AG10803 (cell line): ENCODE data around the gene CLSTN2.

Source experiments
- DNase-seq: peaks from one replicate; pipeline ENCODE4 v3.0.0; 2010; ENCODE audit warnings: low read depth
- H3K4me3 ChIP-seq: 2 replicates; pipeline ENCODE4 v1.5.1; 2011; ENCODE audit warnings: mild to moderate bottlenecking, low read length, control low read depth
- TF ChIP-seq, protein P1 (sequence below): conservative IDR thresholded peaks from 2 replicates; pipeline ENCODE4 v1.5.1; 2011; ENCODE audit warnings: mild to moderate bottlenecking, low read length, control low read depth, inconsistent platforms

The CLSTN2 gene

GRCh38 chr3:140358686-140359085, 423.7 kb downstream of the CLSTN2 start:
- TF ChIP-seq, protein P1, sequence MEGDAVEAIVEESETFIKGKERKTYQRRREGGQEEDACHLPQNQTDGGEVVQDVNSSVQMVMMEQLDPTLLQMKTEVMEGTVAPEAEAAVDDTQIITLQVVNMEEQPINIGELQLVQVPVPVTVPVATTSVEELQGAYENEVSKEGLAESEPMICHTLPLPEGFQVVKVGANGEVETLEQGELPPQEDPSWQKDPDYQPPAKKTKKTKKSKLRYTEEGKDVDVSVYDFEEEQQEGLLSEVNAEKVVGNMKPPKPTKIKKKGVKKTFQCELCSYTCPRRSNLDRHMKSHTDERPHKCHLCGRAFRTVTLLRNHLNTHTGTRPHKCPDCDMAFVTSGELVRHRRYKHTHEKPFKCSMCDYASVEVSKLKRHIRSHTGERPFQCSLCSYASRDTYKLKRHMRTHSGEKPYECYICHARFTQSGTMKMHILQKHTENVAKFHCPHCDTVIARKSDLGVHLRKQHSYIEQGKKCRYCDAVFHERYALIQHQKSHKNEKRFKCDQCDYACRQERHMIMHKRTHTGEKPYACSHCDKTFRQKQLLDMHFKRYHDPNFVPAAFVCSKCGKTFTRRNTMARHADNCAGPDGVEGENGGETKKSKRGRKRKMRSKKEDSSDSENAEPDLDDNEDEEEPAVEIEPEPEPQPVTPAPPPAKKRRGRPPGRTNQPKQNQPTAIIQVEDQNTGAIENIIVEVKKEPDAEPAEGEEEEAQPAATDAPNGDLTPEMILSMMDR, result no peak

GRCh38 chr3:140359233-140359995, 424.4 kb downstream of the CLSTN2 start:
- DNase-seq, result no peak
- H3K4me3 ChIP-seq, result no peak overlapping the region
- TF ChIP-seq, protein P1, result no peak

More at GRCh38 chr3:140358686-140359085, 423.7 kb downstream of the CLSTN2 start:
- no peak overlapping the region for H3K4me3 ChIP-seq
- no peak for DNase-seq

DNA sequence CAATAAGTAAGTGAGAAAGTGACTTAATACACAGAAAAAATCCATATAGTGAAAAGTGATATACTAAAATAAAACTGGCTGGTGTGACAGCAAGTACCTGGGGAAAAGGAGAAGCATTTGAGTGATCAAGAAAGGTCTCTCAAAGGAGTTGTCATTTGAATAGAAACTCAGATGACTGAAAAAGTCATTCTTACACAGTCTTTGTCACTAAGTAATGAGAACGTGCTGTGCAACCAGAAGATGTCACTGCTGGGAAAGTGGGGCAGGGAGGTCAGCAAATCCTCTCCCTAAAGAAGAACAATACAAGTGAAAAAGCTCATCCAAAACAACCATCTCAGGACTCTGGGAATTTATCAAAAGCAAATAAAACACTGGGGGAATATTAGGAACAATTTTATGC, 425.3 kb downstream of the CLSTN2 start:
- H3K4me3 ChIP-seq, result no peak overlapping the region
- DNase-seq, result no peak
- TF ChIP-seq, protein P1, result no peak

DNA sequence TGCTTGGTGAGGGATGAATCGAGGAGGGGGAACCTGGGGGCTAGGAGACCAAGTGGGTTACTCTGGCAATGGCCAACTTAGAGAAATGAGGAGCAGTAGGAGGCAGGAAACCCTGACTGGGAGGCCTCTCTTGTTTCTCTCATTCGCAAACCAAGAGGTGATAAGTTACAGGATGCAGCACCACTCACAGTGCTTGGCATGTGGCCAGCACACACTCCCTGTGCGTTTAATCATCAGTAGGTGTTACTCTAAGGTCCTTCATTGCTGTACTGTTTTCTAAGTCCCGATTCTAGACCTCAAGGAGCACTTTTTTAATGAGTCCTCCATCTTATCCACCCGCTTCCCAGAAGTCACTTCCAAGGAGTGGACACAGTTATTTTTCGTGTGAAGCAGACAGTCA, 428.8 kb downstream of the CLSTN2 start:
- H3K4me3 ChIP-seq, result no peak overlapping the region
- no peak for DNase-seq
- TF ChIP-seq, protein P1, result no peak

GRCh38 chr3:140365872-140366697, 431.1 kb downstream of the CLSTN2 start:
- no peak overlapping the region for H3K4me3 ChIP-seq
- TF ChIP-seq, protein P1, result no peak
- no peak for DNase-seq

GRCh38 chr3:140368223-140368811, 433.3 kb downstream of the CLSTN2 start:
- no peak for DNase-seq
- H3K4me3 ChIP-seq, result no peak overlapping the region
- TF ChIP-seq, protein P1, result no peak
